Tibial nerve (tissue), 4 donors: ENCODE data around the gene FOXK1. TPM values are rescaled to one million over a fixed set of nuclear protein-coding genes. Genes with fewer than 3 reads are reported as not detected.
"Not testable (repeated sequence)": the region's sequence is repeated elsewhere in the genome, so short reads cannot be mapped to it uniquely, and the experiment has no call there.

ENCODE experiments used
- DNase-seq, 2 donors: peaks; one replicate each; pipeline ENCODE4 v3.0.0-alpha.2; 2019; ENCODE audit warnings: low spot score in 2 of 2
- H3K27ac ChIP-seq, 4 donors: fragments of 200-600 bp; sonication (generic) in 3 of 4; one replicate each; pipeline ENCODE4 v1.5.1; 2017 to 2019; ENCODE audit warnings: mild to moderate bottlenecking in 1 of 4
- H3K27me3 ChIP-seq, 2 donors: fragments of 200-600 bp; sonication (generic) in 1 of 2; one replicate each; pipeline versions ENCODE4 v1.5.1 to v1.6.0; 2017 to 2019
- H3K36me3 ChIP-seq, 3 donors: fragments of 200-600 bp; sonication (generic); one replicate each; pipeline ENCODE4 v1.5.1; 2018 to 2019
- H3K4me1 ChIP-seq, 4 donors: fragments of 200-600 bp; sonication (generic) in 3 of 4; one replicate each; pipeline ENCODE4 v1.5.1; 2017 to 2019
- H3K4me3 ChIP-seq, 4 donors: fragments of 200-600 bp; sonication (generic) in 3 of 4; one replicate each; pipeline ENCODE4 v1.5.1; 2017 to 2019; ENCODE audit warnings: mild to moderate bottlenecking in 1 of 4, moderate library complexity in 1 of 4
- H3K9me3 ChIP-seq, 4 donors: fragments of 200-600 bp; sonication (generic) in 3 of 4; one replicate each; pipeline ENCODE4 v1.5.1; 2017 to 2019
- CTCF ChIP-seq, 5 experiments: fragments of 200-600 bp in 3 of 5; fragments of 450-650 bp in 2 of 5; sonication (generic) in 3 of 5; IDR thresholded peaks; one replicate each; pipeline ENCODE4 v1.5.1; 2016 to 2019; ENCODE audit warnings: antibody characterized with exemption in 5 of 5, mild to moderate bottlenecking in 3 of 5, moderate library complexity in 2 of 5
- EP300 ChIP-seq, 2 donors: sonication (generic); formaldehyde crosslinking; IDR thresholded peaks; one replicate each; pipeline ENCODE4 v1.6.1; 2017; ENCODE audit warnings: antibody characterized with exemption in 2 of 2, mild to moderate bottlenecking in 1 of 2
- POLR2A ChIP-seq, 2 donors: fragments of 450-650 bp; IDR thresholded peaks; one replicate each; pipeline ENCODE4 v1.6.1; 2017; ENCODE audit warnings: antibody characterized with exemption in 2 of 2, mild to moderate bottlenecking in 2 of 2, moderate library complexity in 2 of 2
- WGBS, 2 donors: methylation state at CpG; one replicate each; pipeline ENCODE4 v1.1.5; 2018; 5-methylcytosine and 5-hydroxymethylcytosine counted together
- total RNA-seq, 4 donors: library from RNA; depleted of rRNA; stranded (reverse); fragments of >200 nt; gene quantifications; one replicate each; pipeline ENCODE4 v1.1.0, GENCODE V29; 2016

FOXK1 gene
- total RNA-seq, 4 donors from 2014 or later, result 24.5 to 47.3 (median 26.4) TPM

- Histone ChIP-seq H3K27ac (peak overlapping the region; percentile 2 to 85 (median 40)), H3K9me3 (no peaks in the 10 kb centered on the region), H3K36me3 (peaks cover 0 to 72% (median 18%) of the 10 kb centered on the region in 3 donors), H3K27me3 (no peaks in the 10 kb centered on the region), H3K4me3 (peak overlapping the region in 3 of 4 donors; percentile 25 to 58 (median 48)), H3K4me1 (peaks cover 0 to 26% (median 3%) of the 10 kb centered on the region in 4 donors)
- TF ChIP-seq EP300 (IDR thresholded peaks at IDR 0.05) (peak in 1 of 2 donors; percentile 14), CTCF (IDR thresholded peaks at IDR 0.05) (peak; percentile 66 to 99 (median 89)), POLR2A (IDR thresholded peaks at IDR 0.05) (no peak)
- DNase-seq, result peak; percentile 84 to 85
- 39 to 56% methylated on average over 30 to 40 of the region's 50 CpGs for WGBS, 2 donors
Measured at GRCh38 chr7:4791738-4792536, 109.8 kb downstream of the FOXK1 start.

- TF ChIP-seq CTCF (IDR thresholded peaks at IDR 0.05), result no peak
- no peak for TF ChIP-seq EP300 (IDR thresholded peaks at IDR 0.05)
- no peak for TF ChIP-seq POLR2A (IDR thresholded peaks at IDR 0.05)
- peaks cover 0 to 70% (median 14%) of the 10 kb centered on the region in 3 donors for H3K36me3 ChIP-seq
- 9 to 73% methylated on average over 17 to 18 of the region's 47 CpGs for WGBS, 2 donors
- peak overlapping the region; percentile 2 to 85 (median 40) for H3K27ac ChIP-seq
- no peaks in the 10 kb centered on the region for H3K27me3 ChIP-seq
- H3K4me3 ChIP-seq, result peak overlapping the region in 3 of 4 donors; percentile 25 to 58 (median 48)
- H3K4me1 ChIP-seq, result peaks cover 0 to 26% (median 3%) of the 10 kb centered on the region in 4 donors
- no peak for DNase-seq
- H3K9me3 ChIP-seq, result no peaks in the 10 kb centered on the region
Measured at GRCh38 chr7:4792537-4793126, 110.5 kb downstream of the FOXK1 start.

GRCh38 chr7:4793385-4793993, 111.4 kb downstream of the FOXK1 start:
- peaks cover 0 to 31% (median 3%) of the 10 kb centered on the region in 4 donors for H3K4me1 ChIP-seq
- H3K27me3 ChIP-seq, DNase-seq, H3K27ac ChIP-seq, H3K4me3 ChIP-seq, H3K9me3 ChIP-seq: not testable (repeated sequence)
- peaks cover 0 to 61% (median 5%) of the 10 kb centered on the region in 3 donors for H3K36me3 ChIP-seq
- 90 to 95% methylated on average over 9 to 24 of the region's 30 CpGs for WGBS, 2 donors

GRCh38 chr7:4794171-4794570, 112.1 kb downstream of the FOXK1 start:
- Histone ChIP-seq H3K36me3 (peaks cover 0 to 60% (median 3%) of the 10 kb centered on the region in 3 donors), H3K4me1 (peaks cover 0 to 31% (median 3%) of the 10 kb centered on the region in 4 donors)
- not testable (repeated sequence) for DNase-seq, H3K27ac ChIP-seq, H3K27me3 ChIP-seq, H3K9me3 ChIP-seq, H3K4me3 ChIP-seq
- WGBS, 2 donors, result 76 to 79% methylated on average over 12 to 14 of the region's 14 CpGs

GRCh38 chr7:4794591-4795350, 112.7 kb downstream of the FOXK1 start:
- TF ChIP-seq POLR2A (IDR thresholded peaks at IDR 0.05) (no peak), CTCF (IDR thresholded peaks at IDR 0.05) (no peak), EP300 (IDR thresholded peaks at IDR 0.05) (no peak)
- no peak for DNase-seq
- 81 to 88% methylated on average over 24 of the region's 24 CpGs for WGBS, 2 donors
- no peaks in the 10 kb centered on the region for H3K9me3 ChIP-seq
- no peak overlapping the region for H3K4me3 ChIP-seq
- no peak overlapping the region for H3K27ac ChIP-seq
- H3K36me3 ChIP-seq, result peaks cover 0 to 60% (median 3%) of the 10 kb centered on the region in 3 donors
- H3K27me3 ChIP-seq, result no peaks in the 10 kb centered on the region
- H3K4me1 ChIP-seq, result peaks cover 0 to 37% (median 3%) of the 10 kb centered on the region in 4 donors
